Right kidney (tissue), 1 donor: ENCODE measurements around the gene OR8B12.
"Not testable (repeated sequence)": the region's sequence is repeated elsewhere in the genome, so short reads cannot be mapped to it uniquely, and the experiment has no call there.

Experiments used
- DNase-seq: peaks from one replicate; pipeline ENCODE4 v3.0.0-alpha.2; 2016

OR8B12 gene

DNA sequence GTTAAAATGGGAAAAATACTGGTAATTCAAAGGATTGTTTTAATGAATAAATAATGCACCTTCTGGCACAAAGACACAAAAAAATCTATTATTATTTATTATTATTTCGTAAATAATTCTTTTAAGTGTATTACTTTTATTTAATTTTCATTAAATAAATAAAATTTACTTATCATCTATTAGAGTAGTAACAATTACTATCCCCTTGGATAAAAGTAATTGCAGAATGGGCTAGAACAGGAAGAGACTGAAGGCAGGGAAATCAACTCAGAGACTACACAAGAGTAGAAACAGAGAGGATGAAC lies 23.0 kb downstream of the OR8B12 start:
- DNase-seq: no peak

- no peak for DNase-seq
These were observed 23.5 kb downstream of the OR8B12 start for GRCh38 chr11:124519850-124520549.

DNA sequence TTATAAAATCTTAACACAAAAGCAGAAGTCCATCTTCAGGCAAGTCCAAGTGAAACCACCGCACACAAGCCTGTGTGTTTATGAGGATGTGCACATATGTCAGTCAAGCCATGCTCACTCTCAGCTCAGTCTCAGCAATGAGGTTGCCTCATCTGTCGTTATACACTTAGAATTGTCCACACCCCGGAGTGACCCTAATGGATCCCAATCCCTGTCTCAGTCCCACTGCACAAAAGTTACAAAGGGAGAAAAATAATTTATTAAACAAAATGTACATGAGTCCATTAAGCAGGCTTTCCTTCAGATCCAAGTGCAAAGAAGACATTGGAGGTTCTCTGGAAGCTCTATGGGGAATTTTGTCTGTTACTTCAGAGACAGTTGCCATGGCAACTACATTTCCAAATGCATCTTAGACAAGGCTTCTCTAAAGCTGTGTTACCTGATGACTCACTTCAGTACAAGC lies 24.4 kb downstream of the OR8B12 start:
- DNase-seq: no peak

DNA sequence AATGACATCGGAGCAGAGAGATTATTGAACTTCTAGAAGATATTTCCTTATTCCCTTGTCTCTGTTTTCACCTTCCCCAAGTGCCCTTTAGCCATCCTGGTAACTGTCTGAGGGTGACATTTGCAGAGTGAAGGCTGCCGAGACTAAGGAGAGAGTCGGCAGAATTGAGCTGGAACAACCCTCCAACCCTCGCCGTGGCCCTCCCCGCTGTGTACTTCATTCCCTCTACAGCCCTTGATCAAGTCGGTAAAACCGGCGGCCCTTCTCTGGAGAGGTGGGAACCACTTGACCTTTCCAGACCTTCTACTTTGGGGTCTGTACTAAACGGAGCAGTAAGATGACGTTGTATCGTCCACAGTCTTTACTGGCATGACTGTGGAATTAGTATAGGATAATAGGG lies 26.1 kb downstream of the OR8B12 start:
- no peak for DNase-seq

DNA sequence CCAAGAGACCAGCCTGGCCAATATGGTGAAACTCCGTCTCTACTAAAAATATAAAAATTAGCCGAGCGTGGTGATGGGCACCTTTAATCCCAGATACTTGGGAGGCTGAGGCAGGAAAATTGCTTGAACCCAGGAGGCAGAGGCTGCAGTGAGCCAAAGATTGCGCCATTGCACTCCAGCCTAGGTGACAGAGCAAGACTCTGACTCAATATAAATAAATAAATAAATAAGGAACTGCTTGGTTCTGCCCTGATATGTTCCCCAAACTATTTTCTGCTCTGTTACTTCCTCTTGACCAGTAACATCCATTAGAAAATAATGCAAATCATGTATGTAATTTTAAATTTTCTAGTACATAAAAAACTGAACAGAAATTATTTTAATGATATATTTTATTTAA lies 28.8 kb downstream of the OR8B12 start:
- not testable (repeated sequence) for DNase-seq

GRCh38 chr11:124514131-124514530 lies 29.3 kb downstream of the OR8B12 start:
- DNase-seq: no peak

GRCh38 chr11:124511745-124512144 lies 31.7 kb downstream of the OR8B12 start:
- no peak for DNase-seq

DNA sequence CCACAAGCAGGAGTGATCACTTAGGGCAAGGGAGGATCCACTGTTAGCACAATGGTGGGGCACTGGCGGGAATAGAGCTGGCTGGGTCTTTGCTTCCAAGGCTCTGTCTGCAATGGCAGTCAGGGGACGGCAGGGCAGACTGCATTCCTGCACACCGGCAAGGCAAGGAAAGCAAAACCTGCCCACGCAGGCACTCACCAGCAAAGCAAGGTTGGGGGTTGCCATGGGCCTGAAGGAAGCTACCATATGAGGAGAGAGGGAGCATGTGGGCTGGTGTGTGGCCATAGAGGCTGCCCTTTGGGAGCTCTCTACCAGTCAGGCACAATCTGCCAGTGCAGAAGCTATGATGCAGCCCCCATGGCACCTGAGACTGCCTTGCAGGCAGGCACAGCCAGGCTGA lies 33.2 kb downstream of the OR8B12 start:
- DNase-seq: no peak

GRCh38 chr11:124499711-124500110 lies 43.7 kb downstream of the OR8B12 start:
- no peak for DNase-seq

DNA sequence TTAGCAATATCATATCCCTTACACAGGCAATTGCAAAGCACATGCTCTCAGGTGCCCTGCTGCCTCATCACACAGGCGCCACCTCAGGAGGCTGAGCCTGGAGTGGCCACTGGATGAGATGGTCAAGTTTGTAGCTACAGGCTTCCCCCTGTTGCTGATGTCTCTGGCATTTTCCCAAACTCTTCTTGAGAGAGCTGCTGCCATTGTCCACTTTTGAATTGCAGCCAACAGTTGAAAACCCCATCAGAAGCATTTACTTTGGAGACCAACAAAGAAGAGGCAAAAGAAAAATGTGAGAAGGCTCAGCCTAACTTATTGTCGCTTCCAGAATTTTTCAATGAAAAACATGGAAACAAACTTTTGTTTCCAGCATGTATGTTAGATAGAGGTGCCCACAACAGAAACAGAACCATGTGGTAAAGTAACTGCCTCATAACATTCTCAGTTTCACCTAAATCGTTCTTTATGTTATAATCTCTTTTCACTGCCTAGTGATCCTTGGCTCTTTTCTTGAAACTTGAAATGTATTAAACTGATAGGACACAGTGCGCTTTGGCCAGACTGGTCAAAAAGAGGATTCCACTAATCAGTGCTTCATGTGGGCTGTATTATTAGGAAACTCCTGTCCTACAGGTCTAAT lies 50.3 kb downstream of the OR8B12 start:
- DNase-seq: no peak
